ENCODE measurements around the gene ARMH3.

ARMH3 gene

DNA sequence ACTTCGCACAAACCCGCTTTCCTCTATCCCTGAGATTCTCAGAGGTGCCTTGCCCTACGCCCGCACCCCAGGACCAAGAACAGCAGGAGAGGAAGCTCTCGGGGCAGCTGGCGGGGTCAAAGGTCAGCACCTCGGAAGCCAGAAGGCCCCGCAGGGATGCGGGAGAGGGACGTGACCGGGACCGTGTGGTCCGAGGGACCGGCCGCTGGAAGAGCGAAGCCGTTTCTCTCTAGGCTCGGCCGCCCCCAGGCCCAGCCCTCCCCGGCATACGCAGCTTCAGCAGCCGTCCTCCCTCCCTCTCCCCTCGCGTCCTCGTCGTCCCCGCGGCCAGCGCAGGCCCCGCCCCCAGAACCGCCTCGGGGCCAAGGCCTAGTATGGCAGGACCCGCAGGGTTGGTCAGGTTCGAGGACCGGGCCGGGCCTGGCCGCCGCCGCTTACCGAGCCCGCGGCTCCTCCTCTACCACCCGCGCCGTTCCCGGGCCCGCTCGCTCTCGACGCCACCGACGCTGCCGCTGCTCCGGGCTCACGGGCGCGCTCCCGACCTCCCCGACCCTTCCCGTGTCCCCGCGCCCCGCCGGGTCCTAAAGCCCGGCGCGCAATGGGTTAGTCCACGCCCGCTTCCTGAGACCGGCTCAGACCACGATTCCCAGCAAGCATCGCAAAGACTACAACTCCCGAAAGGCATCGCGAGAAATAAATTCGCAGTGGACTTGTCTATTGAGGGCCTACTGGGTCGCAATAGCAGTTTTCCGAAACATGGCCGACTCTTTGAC, at the start of gene ARMH3:
ARMH3 (minus strand) TSS at position 527 of the 773 bp plus-strand sequence. CDS start 16,059 bp downstream, outside the sequence.
- in situ Hi-C loops (cut with MboI; ENCODE audit: low pct_unique_long_range_greater_than_20kb, low sequenced_read_pairs, unreplicated experiment) = no loop called here
- peak; percentile 98 for DNase-seq (ENCODE audit: low spot score)
- TF ChIP-seq, protein P1, sequence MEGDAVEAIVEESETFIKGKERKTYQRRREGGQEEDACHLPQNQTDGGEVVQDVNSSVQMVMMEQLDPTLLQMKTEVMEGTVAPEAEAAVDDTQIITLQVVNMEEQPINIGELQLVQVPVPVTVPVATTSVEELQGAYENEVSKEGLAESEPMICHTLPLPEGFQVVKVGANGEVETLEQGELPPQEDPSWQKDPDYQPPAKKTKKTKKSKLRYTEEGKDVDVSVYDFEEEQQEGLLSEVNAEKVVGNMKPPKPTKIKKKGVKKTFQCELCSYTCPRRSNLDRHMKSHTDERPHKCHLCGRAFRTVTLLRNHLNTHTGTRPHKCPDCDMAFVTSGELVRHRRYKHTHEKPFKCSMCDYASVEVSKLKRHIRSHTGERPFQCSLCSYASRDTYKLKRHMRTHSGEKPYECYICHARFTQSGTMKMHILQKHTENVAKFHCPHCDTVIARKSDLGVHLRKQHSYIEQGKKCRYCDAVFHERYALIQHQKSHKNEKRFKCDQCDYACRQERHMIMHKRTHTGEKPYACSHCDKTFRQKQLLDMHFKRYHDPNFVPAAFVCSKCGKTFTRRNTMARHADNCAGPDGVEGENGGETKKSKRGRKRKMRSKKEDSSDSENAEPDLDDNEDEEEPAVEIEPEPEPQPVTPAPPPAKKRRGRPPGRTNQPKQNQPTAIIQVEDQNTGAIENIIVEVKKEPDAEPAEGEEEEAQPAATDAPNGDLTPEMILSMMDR (IDR thresholded peaks at IDR 0.05; ENCODE audit: extremely low read depth, insufficient read depth, missing control alignments) = no peak

DNA sequence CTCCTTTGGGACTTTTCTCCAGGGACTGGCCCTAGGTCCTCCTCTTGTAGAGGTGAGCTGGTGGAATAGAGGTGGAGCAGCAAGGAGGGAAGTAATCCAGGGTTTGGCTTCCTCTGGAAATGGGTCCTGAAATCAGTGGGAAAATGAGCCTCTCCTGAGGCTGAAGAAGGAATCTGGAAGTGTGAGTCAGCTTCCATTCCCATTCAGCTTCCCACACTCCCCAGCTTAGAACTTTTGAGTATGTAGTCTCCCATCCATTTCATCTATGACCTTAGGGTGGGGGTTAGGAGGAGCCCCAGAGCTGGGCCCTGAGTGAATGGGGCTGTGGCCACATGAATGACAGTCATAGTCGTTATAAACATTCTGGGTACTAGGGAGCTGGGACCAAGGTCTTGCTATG, 46.4 kb upstream of the ARMH3 start:
- TF ChIP-seq, protein P1 (IDR thresholded peaks at IDR 0.05; ENCODE audit: extremely low read depth, insufficient read depth, missing control alignments) = no peak
- in situ Hi-C loops (cut with MboI; ENCODE audit: low pct_unique_long_range_greater_than_20kb, low sequenced_read_pairs, unreplicated experiment) = no loop called here
- no peak for DNase-seq (ENCODE audit: low spot score)

DNA sequence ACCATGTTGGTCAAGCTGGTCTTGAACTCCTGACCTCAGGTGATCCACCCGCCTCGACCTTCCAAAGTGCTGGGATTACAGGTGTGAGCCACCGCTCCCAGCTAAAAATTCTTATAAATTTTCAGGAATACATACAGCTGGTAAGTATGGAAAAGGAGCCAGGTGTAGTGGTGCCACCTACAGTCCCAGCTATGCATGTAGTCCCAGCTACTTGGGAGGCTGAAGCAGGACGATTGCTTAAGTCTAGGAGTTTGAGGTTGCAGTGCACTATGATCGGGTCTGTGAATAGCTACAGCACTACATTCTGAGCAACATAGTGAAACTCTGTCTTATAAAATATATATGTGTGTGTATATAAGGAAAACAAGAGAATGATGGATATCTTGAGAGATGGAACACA, 45.2 kb upstream of the ARMH3 start:
- TF ChIP-seq, protein P1 (IDR thresholded peaks at IDR 0.05; ENCODE audit: extremely low read depth, insufficient read depth, missing control alignments) = no peak
- DNase-seq (ENCODE audit: low spot score) = no peak
- in situ Hi-C loops (cut with MboI; ENCODE audit: low pct_unique_long_range_greater_than_20kb, low sequenced_read_pairs, unreplicated experiment) = no loop called here

GRCh38 chr10:102096449-102096848, 40.5 kb upstream of the ARMH3 start:
- DNase-seq (ENCODE audit: low spot score) = no peak
- in situ Hi-C loops (cut with MboI; ENCODE audit: low pct_unique_long_range_greater_than_20kb, low sequenced_read_pairs, unreplicated experiment) = no loop called here
- TF ChIP-seq, protein P1 (IDR thresholded peaks at IDR 0.05; ENCODE audit: extremely low read depth, insufficient read depth, missing control alignments) = no peak

- DNase-seq (ENCODE audit: low spot score) = no peak
- in situ Hi-C loops (cut with MboI; ENCODE audit: low pct_unique_long_range_greater_than_20kb, low sequenced_read_pairs, unreplicated experiment) = no loop called here
- TF ChIP-seq, protein P1 (IDR thresholded peaks at IDR 0.05; ENCODE audit: extremely low read depth, insufficient read depth, missing control alignments) = no peak
These were observed 34.8 kb upstream of the ARMH3 start for GRCh38 chr10:102090772-102091171.

GRCh38 chr10:102086196-102086595, 30.2 kb upstream of the ARMH3 start:
- TF ChIP-seq, protein P1 (IDR thresholded peaks at IDR 0.05; ENCODE audit: extremely low read depth, insufficient read depth, missing control alignments) = no peak
- in situ Hi-C loops (cut with MboI; ENCODE audit: low pct_unique_long_range_greater_than_20kb, low sequenced_read_pairs, unreplicated experiment) = no loop called here
- no peak for DNase-seq (ENCODE audit: low spot score)
